ENCODE measurements around the gene DPEP2NB.
"Not testable (repeated sequence)": the region's sequence is repeated elsewhere in the genome, so short reads cannot be mapped to it uniquely, and the experiment has no call there.

DPEP2NB gene

DNA sequence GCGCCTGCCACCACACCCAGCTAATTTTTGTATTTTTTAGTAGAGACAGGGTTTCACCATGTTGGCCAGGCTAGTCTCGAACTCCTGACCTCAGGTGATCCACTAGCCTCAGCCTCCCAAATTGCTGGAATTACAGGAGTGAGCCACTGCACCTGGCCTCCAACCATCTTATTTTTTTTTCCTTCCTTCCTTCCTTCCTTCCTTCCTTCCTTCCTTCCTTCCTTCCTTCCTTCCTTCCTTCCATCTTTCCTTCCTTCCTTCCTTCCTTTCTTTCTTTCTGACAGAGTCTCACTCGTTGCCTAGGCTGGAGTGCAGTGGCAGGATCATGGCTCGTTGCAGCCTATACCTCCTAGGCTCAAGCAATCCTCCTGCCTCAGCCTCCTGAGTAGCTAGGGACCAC lies 5.8 kb downstream of the DPEP2NB start:
- DNase-seq, result not testable (repeated sequence)

DNA sequence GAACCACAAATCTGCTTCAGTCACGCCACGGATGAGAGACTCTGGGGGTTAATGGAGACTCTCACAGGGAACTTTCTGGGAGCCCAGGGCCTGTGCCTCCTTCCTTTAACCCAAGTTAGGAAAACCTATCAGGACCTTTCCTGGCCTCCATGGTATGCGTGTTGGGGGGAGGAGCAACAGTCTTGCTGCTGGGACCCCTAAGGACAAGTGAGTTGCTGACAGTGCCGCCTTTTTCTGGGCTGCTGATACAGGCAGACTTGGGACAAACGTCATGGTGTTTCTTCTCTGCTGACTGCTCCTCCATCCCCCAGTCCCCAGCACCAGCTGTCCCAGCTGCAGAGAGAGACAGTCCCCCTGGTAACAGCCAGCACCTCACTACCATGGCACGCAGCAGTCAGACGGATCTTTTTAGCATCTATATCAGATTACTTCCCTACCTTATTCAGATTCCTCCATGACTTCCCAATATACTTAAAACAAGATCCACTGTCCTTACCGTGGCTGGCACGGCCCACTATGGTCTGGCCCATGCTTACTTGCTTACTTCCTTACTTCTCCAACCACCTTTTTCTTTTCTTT lies 6.5 kb downstream of the DPEP2NB start:
- DNase-seq, result no peak

DNA sequence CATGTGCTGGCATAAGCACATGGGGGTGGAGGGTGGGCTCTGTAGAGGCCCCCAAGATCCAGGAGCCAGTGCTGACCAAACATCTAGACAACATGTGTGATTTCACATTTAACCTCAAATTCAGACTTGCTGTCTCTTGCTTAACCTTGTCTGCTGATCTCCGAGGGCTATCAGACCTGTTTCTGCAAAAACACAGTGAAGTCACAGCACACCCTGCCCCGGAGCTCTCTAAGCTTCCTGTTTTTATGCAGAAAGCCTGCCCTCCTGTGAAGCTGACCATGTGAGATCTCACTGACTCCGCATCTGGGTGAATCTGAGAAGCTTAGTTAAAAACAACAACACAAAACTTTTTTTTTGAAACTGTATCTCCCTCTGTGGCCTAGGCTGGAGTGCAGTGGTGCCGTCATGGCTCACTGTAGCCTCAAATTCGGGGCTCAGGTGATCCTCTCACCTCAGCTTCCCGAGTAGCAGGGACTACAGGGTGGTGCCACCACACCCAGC lies 9.9 kb downstream of the DPEP2NB start:
- no peak for DNase-seq

DNA sequence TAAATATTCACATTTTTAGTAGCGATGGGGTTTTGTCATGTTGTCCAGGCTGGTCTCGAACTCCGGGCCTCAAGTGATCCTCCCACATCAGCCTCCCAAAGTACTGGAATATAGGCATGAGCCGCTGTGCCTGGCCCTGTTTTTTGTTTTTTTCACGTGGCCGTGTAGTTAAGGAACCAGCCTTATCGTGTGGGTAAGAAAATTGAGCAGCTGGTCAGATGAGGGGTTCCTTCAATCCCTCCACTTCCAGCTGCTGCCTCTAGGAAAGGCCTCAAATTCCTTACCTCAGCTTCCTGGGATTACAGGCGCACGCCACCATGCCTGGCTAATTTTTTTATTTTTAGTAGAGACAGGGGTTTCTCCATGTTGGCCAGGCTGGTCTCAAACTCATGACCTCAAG lies 10.5 kb downstream of the DPEP2NB start:
- no peak for DNase-seq

DNA sequence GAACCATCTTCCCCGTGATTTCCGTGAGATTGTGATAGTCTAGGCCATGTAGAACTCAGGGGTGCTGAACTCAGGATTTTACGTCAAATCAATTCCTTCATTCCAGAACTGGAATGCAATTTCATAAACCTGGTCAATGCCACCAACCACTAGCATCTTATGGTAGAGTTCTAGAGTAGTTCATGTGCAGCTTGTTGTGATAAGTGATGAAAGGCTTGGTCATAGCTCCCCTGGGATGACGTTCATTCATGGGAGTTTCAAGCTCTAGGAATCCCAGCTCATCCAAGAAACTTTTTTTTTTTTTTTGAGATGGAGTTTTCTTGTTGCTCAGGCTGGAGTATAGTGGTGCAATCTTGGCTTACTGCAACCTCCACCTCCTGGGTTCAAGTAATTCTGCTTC lies 12.7 kb downstream of the DPEP2NB start:
- no peak for DNase-seq

DNA sequence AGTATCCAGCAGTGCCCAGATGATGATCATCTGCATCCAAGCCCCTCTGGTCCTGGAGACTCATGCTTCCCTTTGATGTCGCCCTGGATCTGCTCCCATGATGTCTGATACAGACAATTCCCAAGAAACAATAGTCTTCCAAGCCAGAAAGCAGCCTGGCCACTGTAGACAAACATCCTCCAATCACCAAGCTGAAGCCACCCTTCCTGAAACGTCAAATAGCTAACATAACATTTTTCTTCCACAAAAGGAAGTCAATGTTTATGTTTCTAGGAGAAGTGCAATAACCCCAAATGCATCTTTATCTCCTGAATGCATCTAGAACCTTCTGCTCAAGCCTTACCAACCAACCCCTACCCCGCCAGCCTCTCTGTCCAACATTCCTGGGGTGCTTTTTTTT lies 15.3 kb downstream of the DPEP2NB start:
- DNase-seq, result no peak

DNA sequence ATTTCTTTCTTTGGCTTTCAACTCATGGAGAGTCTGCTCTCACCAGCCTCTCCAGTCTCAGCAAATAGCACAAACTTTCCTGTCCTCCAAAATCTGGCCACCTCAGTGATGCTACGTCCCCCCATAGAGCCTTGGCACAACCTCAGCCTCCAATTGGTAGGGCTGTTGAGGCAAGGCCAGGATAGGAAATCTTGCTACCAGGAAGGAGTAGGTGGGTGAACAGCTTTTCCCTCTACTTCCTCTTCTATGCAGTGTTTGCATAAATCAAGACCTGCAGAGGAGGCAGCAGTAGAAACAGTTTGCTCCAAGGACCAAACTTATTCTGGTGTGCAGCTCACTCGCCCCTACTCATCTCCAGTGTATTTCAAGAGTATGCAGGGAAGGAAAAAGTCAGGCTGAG lies 15.7 kb downstream of the DPEP2NB start:
- no peak for DNase-seq

DNA sequence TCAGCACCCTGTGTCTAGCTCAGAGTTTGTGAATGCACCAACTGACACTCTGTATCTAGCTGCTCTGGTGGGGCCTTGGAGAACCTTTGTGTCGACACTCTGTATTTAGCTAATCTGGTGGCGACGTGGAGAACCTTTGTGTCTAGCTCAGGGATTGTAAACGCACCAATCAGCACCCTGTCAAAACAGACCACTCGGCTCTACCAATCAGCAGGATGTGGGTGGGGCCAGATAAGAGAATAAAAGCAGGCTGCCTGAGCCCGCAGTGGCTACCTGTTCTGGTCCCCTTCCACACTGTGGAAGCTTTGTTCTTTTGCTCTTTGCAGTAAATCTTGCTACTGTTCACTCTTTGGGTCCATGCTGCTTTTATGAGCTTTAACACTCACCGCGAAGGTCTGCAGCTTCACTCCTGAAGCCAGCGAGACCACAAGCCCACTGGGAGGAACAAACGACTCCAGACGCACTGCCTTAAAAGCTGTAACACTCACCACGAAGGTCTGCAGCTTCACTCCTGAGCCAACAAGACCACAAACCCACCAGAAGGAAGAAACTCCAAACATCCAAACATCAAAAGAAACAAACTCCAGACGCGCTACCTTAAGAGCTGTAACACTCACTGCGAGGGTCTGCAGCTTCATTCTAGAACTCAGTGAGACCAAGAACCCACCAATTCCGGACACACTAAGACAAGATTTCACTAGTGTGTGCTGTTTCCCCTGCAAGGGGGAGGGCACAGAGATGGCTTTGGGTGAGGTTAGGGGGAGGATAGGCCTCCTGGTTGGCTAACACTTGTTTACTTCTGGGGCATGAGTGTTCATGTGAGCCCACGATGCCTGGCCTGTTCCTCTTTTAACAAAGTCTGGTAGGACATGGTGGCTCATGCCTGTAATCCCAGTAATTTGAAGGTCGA lies 16.7 kb downstream of the DPEP2NB start, which contains the start of gene DPEP2:
Gene DPEP2 (minus strand): TSS at position 706 of the 910 bp plus-strand sequence. CDS start 6,272 bp downstream, outside the sequence.
- not testable (repeated sequence) for DNase-seq

DNA sequence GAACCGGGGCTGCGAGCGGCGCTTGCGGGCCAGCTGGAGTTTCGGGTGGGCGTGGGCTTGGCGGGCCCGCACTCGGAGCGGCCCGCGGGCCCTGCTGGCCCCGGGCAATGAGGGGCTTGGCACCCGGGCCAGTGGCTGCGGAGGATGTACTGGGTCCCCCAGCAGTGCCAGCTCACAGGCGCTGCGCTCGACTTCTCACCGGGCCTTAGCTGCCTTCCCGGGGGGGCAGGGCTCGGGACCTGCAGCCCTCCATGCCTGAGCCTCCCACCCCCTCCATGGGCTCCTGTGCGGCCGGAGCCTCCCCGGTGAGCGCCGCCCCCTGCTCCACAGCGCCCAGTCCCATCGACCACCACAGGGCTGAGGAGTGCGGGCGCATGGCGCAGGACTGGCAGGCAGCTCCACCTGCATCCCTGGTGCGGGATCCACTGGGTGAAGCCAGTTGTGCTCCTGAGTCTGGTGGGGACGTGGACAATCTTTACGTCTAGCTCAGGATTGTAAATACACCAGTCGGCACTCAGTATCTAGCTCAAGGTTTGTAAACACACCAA lies 17.4 kb downstream of the DPEP2NB start:
- not testable (repeated sequence) for DNase-seq

DNA sequence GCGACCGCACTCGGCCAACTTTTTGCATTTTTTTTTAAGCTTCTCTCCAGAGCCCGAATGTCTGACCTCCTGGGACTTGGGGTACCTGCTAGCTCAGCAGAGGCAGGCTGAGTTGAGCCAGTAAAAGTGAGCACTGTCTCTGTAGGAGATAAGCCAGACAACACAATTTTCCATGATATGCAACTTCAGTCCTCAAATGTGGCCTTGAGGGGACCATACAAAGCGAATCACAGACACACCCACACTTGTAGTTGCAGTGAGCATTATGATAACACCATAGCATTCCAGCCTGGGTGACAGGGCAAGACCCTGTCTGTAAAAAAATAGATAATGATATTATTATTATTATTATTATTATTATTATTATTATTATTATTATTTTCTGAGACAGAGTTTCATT lies 19.0 kb downstream of the DPEP2NB start:
- no peak for DNase-seq

DNA sequence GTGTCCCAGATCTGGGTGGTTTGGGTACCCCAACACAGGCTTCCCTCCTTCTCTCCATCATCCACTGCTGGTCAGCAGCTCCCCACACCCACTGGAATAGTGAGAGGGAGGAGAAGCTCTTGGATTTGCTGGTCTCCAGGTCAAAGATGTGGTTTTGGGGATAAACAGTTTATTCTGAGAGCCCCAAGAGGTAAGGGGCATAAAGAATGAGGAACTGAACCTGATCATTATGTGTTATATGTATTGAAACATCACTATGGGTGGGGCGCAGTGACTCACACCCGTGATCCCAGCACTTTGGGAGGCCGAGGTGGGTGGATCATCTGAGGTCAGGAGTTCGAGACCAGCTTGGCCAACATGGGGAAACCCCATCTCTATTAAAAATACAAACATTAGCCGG lies 20.3 kb downstream of the DPEP2NB start:
- DNase-seq, result no peak

DNA sequence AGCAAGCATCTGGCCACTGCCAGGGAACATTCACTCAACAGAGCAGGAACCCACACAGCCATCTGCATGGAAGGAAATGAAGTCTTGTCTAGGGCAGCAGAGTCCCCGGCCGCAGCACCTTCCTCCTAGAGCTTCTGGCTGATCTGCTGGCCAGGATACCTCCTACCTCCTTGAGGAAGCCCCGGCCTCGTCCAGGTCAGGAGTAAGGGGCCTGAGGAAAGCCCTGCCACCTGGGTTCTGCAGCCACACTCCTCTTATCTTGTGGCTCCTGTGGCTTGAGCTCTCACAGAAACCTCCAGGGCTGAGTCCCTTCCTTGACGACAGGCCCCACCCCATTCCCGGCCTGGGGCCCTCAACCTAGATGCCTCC lies 21.7 kb downstream of the DPEP2NB start:
- not testable (repeated sequence) for DNase-seq

DNA sequence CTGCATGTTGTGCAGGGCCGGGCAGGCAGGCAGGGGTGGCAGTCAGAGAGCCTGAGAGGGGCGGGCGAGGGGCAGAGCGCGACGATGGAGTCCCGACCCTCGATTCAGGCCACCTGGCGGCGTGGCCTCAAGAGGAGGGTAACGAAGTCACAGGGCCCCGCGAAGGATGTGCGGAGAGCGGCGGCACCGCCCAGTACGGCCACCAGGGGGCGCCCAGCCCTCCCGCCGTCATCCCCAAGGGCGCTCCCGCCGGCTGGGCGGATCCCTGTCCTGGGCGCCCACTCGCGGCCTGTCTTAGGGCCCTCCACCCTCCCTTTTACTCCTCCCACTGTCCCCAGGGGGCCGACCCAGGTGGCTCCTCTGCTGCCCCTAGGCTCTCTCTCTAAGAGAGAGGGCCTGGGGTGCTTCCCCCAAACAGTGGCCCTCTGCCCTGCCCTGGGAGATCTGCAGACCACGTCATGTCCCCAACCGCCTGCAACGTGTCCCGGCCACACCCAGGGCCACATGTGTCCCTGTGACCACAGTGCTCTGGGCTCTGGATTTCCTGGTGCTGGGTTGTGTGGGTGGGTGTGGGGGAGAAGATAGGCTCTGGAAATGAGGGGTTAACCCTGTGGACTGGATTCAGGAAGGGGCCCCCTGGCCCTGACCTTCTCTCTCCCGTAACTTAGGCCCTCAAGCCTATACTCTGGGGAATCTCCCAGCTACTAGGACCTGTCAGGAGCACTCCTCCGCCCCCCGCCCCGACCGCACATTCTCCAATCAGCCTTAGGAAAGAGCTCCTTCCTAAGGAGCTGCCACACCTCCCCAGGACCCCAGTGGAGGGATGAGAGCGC lies 22.3 kb downstream of the DPEP2NB start:
- DNase-seq, result no peak

DNA sequence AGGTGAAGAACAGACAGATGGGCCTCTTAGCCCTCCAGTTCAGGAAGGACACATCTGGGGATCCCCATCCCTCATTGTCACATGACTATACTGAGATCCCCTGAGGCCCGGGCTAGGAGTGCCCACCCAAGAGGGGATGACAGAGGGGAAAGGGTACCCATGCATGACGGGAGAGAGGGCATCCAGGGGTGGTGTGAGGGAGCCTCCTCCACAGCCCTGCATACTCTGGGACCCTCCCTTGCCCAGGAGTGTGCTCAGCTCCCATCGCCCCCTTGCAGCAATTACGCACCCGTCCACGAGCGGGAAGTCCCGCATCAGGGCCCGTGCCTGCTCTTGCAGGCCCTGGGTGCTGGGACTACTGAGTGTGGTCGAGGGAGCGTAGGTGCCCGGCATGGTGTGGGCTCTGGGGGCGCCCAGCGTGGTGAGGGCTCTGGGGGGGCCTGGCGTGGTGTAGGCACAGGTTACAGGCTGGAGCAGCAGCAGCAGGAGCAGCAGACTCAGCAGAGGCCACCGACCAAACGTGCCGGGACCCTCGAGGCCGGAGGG lies 23.0 kb downstream of the DPEP2NB start:
- no peak for DNase-seq

DNA sequence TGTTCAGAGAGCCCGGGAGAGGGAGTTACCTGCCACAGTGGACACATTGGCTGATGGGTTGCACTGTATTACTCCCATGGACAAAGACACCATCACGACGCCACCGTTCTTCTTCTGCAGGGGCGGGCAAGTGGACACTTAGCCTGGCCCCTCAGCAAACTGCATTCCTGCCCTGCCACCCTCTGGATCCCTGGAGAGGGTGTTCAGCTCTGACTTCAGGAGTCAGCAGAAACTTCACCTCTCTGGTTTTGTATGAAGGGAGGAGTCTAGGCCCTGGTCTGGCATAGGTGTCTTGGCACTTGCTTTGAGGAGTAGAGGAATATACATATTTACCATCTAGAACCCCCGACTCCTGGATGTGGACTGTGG lies 25.7 kb downstream of the DPEP2NB start:
- DNase-seq, result no peak

DNA sequence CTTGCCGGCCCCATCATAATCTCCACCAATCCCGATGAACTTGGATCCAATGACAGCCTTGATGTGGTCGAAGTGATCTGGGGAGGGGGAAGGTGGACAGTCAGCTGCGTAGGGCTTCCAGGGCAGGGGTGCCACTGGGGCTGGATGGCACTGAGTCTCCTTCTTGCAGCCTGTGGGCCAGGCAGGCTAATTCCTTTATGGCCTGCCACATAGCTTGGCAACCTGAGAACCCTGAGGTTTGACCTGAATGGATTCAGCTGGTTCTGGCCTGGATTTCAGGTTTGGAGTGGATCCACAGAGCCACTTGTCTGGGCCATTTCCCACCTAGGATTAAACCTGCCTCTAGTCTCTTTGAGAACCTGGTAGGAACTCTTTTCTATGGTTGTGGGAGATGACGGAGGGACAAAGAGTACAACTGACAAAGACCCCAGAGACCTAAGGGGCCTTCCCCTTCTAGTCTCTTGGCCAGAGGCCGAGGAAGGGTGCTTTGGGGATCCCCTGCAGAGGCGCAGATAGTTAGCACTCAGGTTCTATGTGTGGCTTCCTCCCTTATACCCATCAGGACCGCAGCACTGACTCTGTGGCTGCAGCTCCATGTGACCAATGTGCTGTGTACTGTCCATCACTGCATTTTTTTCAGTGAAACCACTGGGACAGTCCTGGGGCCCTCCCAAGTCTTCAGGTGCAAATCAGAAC lies 26.2 kb downstream of the DPEP2NB start:
- no peak for DNase-seq

DNA sequence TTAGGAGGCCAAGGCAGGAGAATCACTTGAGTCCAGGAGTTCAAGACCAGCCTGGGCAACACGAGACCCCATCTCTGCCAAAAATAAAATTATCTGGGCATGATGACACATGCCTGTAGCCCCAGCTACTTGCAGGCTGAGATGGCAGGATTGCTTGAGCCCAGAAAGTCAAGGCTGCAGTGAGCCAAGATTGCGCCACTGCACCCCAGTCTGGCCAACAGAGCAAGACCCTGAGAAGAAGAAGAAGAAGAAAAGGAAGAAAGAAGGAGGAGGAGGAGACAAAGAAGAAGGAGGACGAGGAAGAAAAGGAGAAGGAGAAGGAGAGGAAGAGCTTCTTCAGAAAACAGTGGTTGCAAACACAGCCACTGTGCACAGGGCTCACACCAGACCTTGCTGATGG lies 27.0 kb downstream of the DPEP2NB start:
- no peak for DNase-seq

DNA sequence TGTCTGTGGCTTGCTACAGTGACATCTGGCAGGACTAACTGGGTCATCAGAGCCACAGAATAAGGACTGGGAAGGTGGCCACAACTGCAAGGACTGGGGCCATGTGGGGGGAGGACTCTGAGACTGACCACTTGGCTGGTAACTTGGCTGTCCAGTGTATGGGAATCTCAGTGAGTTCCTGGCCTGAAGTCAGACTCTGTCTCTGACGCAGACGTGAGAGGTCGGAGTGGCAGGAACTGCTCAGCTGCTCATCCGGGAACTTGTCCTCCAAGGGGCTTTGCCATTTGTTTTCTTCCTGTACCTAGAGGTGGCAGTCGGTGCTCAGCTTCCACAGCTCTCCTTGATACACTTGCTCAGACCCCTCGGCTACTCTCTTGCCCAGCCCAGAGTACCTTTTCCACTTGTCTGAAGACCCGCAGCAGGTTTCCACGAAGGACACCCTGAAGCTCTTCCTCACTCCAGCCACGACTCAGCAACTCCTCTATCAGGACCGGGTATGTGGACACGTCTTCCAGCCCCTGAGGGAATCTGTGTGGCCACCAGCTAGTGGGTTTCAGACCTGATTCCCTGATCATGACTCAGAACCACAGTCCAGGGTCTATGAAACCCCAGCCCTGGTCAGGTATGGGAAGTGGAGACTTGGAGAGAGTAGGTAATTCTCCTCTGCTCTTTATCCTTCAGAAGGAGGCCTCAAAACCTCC lies 28.1 kb downstream of the DPEP2NB start:
- no peak for DNase-seq

DNA sequence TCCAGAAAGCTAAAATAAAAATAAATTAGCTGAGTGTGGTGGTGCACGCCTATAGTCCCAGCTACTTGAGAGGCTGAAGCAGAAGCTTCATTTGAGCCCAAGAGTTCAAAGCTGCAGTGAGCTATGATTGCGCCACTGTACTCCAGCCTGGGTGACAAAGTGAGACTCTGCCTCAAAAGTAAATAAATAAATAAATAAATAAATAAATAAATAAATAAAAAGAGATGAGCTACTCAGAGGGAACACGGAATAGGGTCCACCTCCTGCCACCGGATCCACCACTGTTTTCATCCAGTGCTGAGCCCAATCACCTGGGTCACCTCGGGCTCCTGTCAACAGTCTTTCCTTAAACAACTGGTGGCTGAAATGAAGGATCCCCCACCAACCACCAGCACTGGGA lies 28.8 kb downstream of the DPEP2NB start:
- DNase-seq, result no peak

DNA sequence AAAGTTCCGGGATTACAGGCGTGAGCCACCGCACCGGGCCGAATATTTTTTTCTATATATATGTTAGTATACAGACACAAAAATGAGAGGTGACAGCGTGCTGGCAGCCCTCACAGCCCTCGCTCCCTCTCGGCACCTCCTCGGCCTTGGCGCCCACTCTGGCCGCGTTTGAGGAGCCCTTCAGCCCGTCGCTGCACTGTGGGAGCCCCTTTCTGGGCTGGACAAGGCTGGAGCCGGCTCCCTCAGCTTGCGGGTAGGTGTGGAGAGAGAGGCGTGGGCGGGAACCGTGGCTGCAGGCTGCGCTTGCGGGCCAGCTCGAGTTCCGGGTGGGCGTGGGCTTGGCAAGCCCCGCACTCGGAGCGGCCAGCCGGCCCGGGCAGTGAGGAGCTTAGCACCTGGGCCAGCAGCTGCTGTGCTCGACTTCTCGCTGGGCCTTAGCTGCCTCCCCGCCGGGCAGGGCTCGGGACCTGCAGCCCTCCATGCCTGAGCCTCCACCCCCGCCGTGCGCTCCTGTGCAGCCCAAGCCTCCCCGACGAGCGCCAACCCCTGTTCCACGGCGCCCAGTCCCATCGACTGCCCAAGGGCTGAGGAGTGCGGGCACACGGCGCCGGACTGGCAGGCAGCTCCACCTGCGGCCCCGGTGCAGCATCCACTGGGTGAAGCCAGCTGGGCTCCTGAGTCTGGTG lies 33.6 kb downstream of the DPEP2NB start:
- DNase-seq, result no peak
